Endodermal cell (in vitro differentiated cells): Measurements from ENCODE around the gene SAXO1. TPM values are rescaled to one million over a fixed set of nuclear protein-coding genes. Genes with fewer than 3 reads are reported as not detected.

Experiments used
- DNase-seq: peaks from one replicate; pipeline ENCODE4 v3.0.0-alpha.2; 2017
- H3K27ac ChIP-seq: 2 replicates; pipeline ENCODE4 v1.5.1; 2013; ENCODE audit warnings: mild to moderate bottlenecking, low read depth, low read length, moderate library complexity
- H3K27me3 ChIP-seq: 2 replicates; pipeline ENCODE4 v1.6.1; 2013; ENCODE audit warnings: mild to moderate bottlenecking, low read length, moderate library complexity; ENCODE audit not compliant: insufficient read depth, control insufficient read depth, poor library complexity, severe bottlenecking
- H3K36me3 ChIP-seq: 2 replicates; pipeline ENCODE4 v1.7.0; 2013; ENCODE audit warnings: mild to moderate bottlenecking, low read length, moderate library complexity; ENCODE audit not compliant: control insufficient read depth, insufficient read depth
- H3K4me1 ChIP-seq: one replicate; pipeline ENCODE4 v1.7.0; 2013; ENCODE audit warnings: low read length; ENCODE audit not compliant: control insufficient read depth, insufficient read depth
- H3K4me3 ChIP-seq: 2 replicates; pipeline ENCODE4 v1.5.1; 2013; ENCODE audit warnings: mild to moderate bottlenecking, low read length, moderate library complexity
- H3K9ac ChIP-seq: 2 replicates; pipeline ENCODE4 v1.6.1; 2013; ENCODE audit warnings: mild to moderate bottlenecking, low read length, moderate library complexity; ENCODE audit not compliant: poor library complexity, severe bottlenecking; ENCODE audit errors: extremely low read depth
- H3K9me3 ChIP-seq: 2 replicates; pipeline ENCODE4 v1.6.1; 2013; ENCODE audit warnings: mild to moderate bottlenecking, low read length, moderate library complexity; ENCODE audit not compliant: control insufficient read depth
- H3K27ac Mint-ChIP-seq: 2 replicates; pipeline ENCODE4 v1.8.0; 2020; ENCODE audit warnings: mixed read lengths
- H3K27me3 Mint-ChIP-seq: 2 replicates; pipeline ENCODE4 v1.8.0; 2021; ENCODE audit warnings: mild to moderate bottlenecking, mixed read lengths; ENCODE audit not compliant: insufficient read depth
- H3K36me3 Mint-ChIP-seq: 2 replicates; pipeline ENCODE4 v1.8.0; 2020; ENCODE audit warnings: low read depth, mixed read lengths
- H3K4me1 Mint-ChIP-seq: 2 replicates; pipeline ENCODE4 v1.8.0; 2020; ENCODE audit warnings: mixed read lengths
- H3K4me3 Mint-ChIP-seq: 2 replicates; pipeline ENCODE4 v1.8.0; 2020; ENCODE audit warnings: mild to moderate bottlenecking, moderate library complexity, mixed read lengths
- H3K9me3 Mint-ChIP-seq: 2 replicates; pipeline ENCODE4 v1.8.0; 2020; ENCODE audit warnings: mild to moderate bottlenecking, mixed read lengths
- CTCF ChIP-seq: fragments of 200-600 bp; sonication (generic); conservative IDR thresholded peaks from 2 replicates; pipeline ENCODE4 v1.5.0; 2021; ENCODE audit warnings: antibody characterized with exemption, mild to moderate bottlenecking
- WGBS, 2 experiments: methylation state at CpG; one replicate each; pipeline versions ENCODE4 v1.1.5 to v1.1.7; 2013; ENCODE audit warnings: missing lambda C conversion rate in 2 of 2, mixed read lengths in 1 of 2; ENCODE audit not compliant: insufficient coverage in 1 of 2, insufficient read length in 1 of 2; 5-methylcytosine and 5-hydroxymethylcytosine counted together
- total RNA-seq, 2 donors: library from RNA; stranded (reverse); fragmentation: NEBNext Ultra II Directional in 1 of 2; extraction: Animal tissue kit (Norgen Biotek cat#: 25700) in 1 of 2; gene quantifications; 2 replicates in 1 of 2; 3 replicates in 1 of 2; pipeline ENCODE4 v1.2.1, GENCODE V29; 2021

The SAXO1 gene
- total RNA-seq, 2 donors from 2014 or later: 0.04 to 1.2 TPM

- H3K27ac ChIP-seq: no peak overlapping the region
- Mint-ChIP-seq H3K27ac (no peak overlapping the region), H3K9me3 (peaks cover 5% of the 10 kb centered on the region), H3K4me3 (no peak overlapping the region), H3K36me3 (no peaks in the 10 kb centered on the region), H3K27me3 (peaks cover 1% of the 10 kb centered on the region), H3K4me1 (no peaks in the 10 kb centered on the region)
- no peak for DNase-seq
- H3K27me3 ChIP-seq: no peaks in the 10 kb centered on the region
- WGBS, 2 experiments: 92 to 100% methylated on average over 3 of the region's 4 CpGs
- no peak overlapping the region for H3K4me3 ChIP-seq
- H3K36me3 ChIP-seq: no peaks in the 10 kb centered on the region
- H3K9me3 ChIP-seq: peaks cover 6% of the 10 kb centered on the region
- no peak overlapping the region for H3K9ac ChIP-seq
- TF ChIP-seq CTCF: no peak
- H3K4me1 ChIP-seq: no peaks in the 10 kb centered on the region
Observed at GRCh38 chr9:18890372-18890771, 142.6 kb downstream of the SAXO1 start.

DNA sequence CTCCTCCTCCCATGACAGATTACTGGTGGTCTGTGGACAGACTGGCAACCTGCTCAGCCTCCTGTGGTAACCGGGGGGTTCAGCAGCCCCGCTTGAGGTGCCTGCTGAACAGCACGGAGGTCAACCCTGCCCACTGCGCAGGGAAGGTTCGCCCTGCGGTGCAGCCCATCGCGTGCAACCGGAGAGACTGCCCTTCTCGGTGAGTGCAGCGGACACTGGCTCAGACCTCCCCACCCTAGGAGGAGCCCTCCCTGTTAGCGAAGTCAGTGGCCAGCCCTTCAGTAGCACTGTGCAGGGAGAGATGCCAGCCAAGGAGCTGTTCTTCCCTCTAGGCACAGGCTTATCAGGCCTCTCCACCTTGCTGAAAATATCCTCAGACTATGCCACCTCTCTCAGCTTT is 143.5 kb downstream of the SAXO1 start:
- DNase-seq: no peak
- 93 to 96% methylated on average over 5 to 12 of the region's 12 CpGs for WGBS, 2 experiments
- Histone ChIP-seq H3K9me3 (no peaks in the 10 kb centered on the region), H3K9ac (no peak overlapping the region), H3K4me1 (no peaks in the 10 kb centered on the region), H3K27ac (no peak overlapping the region), H3K27me3 (no peaks in the 10 kb centered on the region), H3K4me3 (no peak overlapping the region), H3K36me3 (no peaks in the 10 kb centered on the region)
- TF ChIP-seq CTCF: no peak
- Mint-ChIP-seq H3K27me3 (peaks cover 1% of the 10 kb centered on the region), H3K4me1 (no peaks in the 10 kb centered on the region), H3K36me3 (no peaks in the 10 kb centered on the region), H3K27ac (no peak overlapping the region), H3K4me3 (no peak overlapping the region), H3K9me3 (peaks cover under 1% of the 10 kb centered on the region)

DNA sequence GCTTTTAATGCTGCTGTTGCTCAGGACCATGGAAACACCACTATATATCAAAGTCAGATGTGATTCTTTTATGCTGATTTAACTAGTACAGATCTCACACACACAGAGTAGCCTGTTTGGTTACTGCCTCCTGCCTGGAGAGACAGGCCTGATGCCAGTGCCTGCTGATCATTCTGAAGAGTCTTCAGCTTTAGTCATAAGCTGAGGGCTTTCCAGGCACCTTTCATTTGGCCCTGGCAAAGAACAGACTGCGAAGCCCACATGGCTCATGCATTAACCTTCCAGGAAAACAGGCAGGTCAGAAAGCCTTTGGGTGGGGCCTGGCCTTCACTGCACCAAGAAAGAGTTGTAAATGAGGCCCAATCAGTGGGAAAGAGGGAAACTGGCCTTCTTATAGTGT is 144.7 kb downstream of the SAXO1 start:
- no peaks in the 10 kb centered on the region for H3K36me3 Mint-ChIP-seq
- H3K27ac Mint-ChIP-seq: no peak overlapping the region
- no peaks in the 10 kb centered on the region for H3K4me1 Mint-ChIP-seq
- Histone ChIP-seq H3K4me1 (no peaks in the 10 kb centered on the region), H3K9ac (no peak overlapping the region), H3K27me3 (no peaks in the 10 kb centered on the region), H3K4me3 (no peak overlapping the region), H3K36me3 (no peaks in the 10 kb centered on the region), H3K27ac (no peak overlapping the region), H3K9me3 (peaks cover 2% of the 10 kb centered on the region)
- DNase-seq: no peak
- WGBS, 2 experiments: 95 to 100% methylated on average over 1 of the region's 1 CpG
- peaks cover 1% of the 10 kb centered on the region for H3K27me3 Mint-ChIP-seq
- H3K9me3 Mint-ChIP-seq: peaks cover 3% of the 10 kb centered on the region
- no peak overlapping the region for H3K4me3 Mint-ChIP-seq
- no peak for TF ChIP-seq CTCF
